A549 (cell line): ENCODE data around the gene ZFYVE9. TPM values are rescaled to one million over a fixed set of nuclear protein-coding genes. Genes with fewer than 3 reads are reported as not detected.

Experiments used
- ATAC-seq, 2 experiments: fragments of 200-7000 bp in 1 of 2; fragments of >200 bp in 1 of 2; cut with Nextera tagmentation in 1 of 2; cut with Tn5 transposase in 1 of 2; 3 replicates each; pipeline versions ENCODE4 v1.8.0 to v1.9.1; 2018 to 2020; ENCODE audit warnings: mild to moderate bottlenecking in 1 of 2, moderate library complexity in 1 of 2
- CTCF ChIA-PET: fragments of 300-600 bp; sonication (Branson Sonifier 250); formaldehyde crosslinking; extraction: SDS; loops from one replicate; lab custom pipeline; 2021; ENCODE audit warnings: antibody characterized with exemption, inconsistent platforms; lab: Yijun Ruan, JAX
- POLR2A ChIA-PET: fragments of 350-600 bp; formaldehyde crosslinking; extraction: SDS; loops from one replicate; lab custom pipeline; 2021; ENCODE audit warnings: antibody characterized with exemption, inconsistent platforms; lab: Yijun Ruan, JAX
- DNase-seq, 2 experiments: peaks; one replicate each; pipeline versions ENCODE4 v3.0.0 to v3.0.0-alpha.2; 2011 to 2016; ENCODE audit warnings: low read depth in 1 of 2, low spot score in 1 of 2
- FAIRE-seq: peaks from 2 replicates; lab custom pipeline; 2011; peaks lifted over from hg19 to GRCh38; lab: Jason Lieb, UNC
- H3K27ac ChIP-seq, 2 experiments: fragments of >200 bp; sonication (Bioruptor Twin); formaldehyde crosslinking; 3 replicates each; pipeline ENCODE4 v1.5.1; 2016 to 2017
- H3K4me1 ChIP-seq: fragments of >200 bp; sonication (Bioruptor Twin); formaldehyde crosslinking; 3 replicates; pipeline ENCODE4 v1.6.1; 2016
- H3K4me2 ChIP-seq: fragments of >200 bp; sonication (Bioruptor Twin); formaldehyde crosslinking; 3 replicates; pipeline ENCODE4 v1.6.1; 2016
- H3K4me3 ChIP-seq: fragments of >200 bp; sonication (Bioruptor Twin); formaldehyde crosslinking; 3 replicates; pipeline ENCODE4 v1.5.1; 2016
- H3K9me3 ChIP-seq: fragments of >200 bp; sonication (Bioruptor Twin); formaldehyde crosslinking; 3 replicates; pipeline ENCODE4 v1.6.1; 2016
- BHLHE40 ChIP-seq: IDR thresholded peaks from 2 replicates; pipeline ENCODE4 v1.6.1; 2012; ENCODE audit warnings: low read depth, low read length, inconsistent platforms
- CEBPB ChIP-seq, 2 experiments: fragments of >200 bp in 1 of 2; sonication (Bioruptor Twin) in 1 of 2; formaldehyde crosslinking in 1 of 2; IDR thresholded peaks; 2 replicates each; pipeline ENCODE4 v1.6.1; 2012 to 2016
- EHMT2 ChIP-seq: fragments of 200-600 bp; sonication (generic); IDR thresholded peaks from 2 replicates; pipeline ENCODE4 v1.6.1; 2016; ENCODE audit warnings: antibody characterized with exemption, low read depth, mild to moderate bottlenecking, moderate library complexity
- ESRRA ChIP-seq: fragments of 150-350 bp; IDR thresholded peaks from 2 replicates; pipeline ENCODE4 v1.6.1; 2014; ENCODE audit warnings: mild to moderate bottlenecking, low read length, borderline replicate concordance
- HOXA7 ChIP-seq: fragments of 250-450 bp; sonication (Bioruptor Pico); IDR thresholded peaks from 2 replicates; pipeline ENCODE4 v1.5.0; 2020; ENCODE audit warnings: mild to moderate bottlenecking, moderate library complexity
- HOXB13 ChIP-seq: fragments of 250-450 bp; sonication (Bioruptor Pico); IDR thresholded peaks from 2 replicates; pipeline ENCODE4 v1.5.0; 2020; ENCODE audit warnings: low read depth, mild to moderate bottlenecking, moderate library complexity
- HOXB5 ChIP-seq: fragments of 250-450 bp; sonication (Bioruptor Pico); IDR thresholded peaks from 2 replicates; pipeline ENCODE4 v1.5.0; 2020; ENCODE audit warnings: mild to moderate bottlenecking, moderate library complexity
- JUN ChIP-seq, 2 experiments: fragments of >200 bp; sonication (Bioruptor Twin); formaldehyde crosslinking; IDR thresholded peaks; 2 replicates in 1 of 2; 3 replicates in 1 of 2; pipeline ENCODE4 v1.6.1; 2016 to 2017
- JUNB ChIP-seq: fragments of >200 bp; sonication (Bioruptor Twin); formaldehyde crosslinking; IDR thresholded peaks from 2 replicates; pipeline ENCODE4 v1.6.1; 2016
- KDM1A ChIP-seq: fragments of 200-600 bp; sonication (generic); IDR thresholded peaks from 2 replicates; pipeline ENCODE4 v1.6.1; 2016; ENCODE audit warnings: low read depth, mild to moderate bottlenecking
- KDM5A ChIP-seq: fragments of 200-600 bp; sonication (generic); IDR thresholded peaks from 2 replicates; pipeline ENCODE4 v1.6.1; 2016; ENCODE audit warnings: antibody characterized with exemption, mild to moderate bottlenecking
- POLR2AphosphoS2 ChIP-seq: conservative IDR thresholded peaks from 2 replicates; pipeline ENCODE4 v1.6.1; 2012; ENCODE audit warnings: low read length, improper control_type of control experiment, inconsistent platforms
- RARB ChIP-seq: fragments of 250-450 bp; sonication (Bioruptor Pico); IDR thresholded peaks from 2 replicates; pipeline ENCODE4 v1.8.0; 2021; ENCODE audit warnings: mild to moderate bottlenecking, moderate library complexity
- RNF2 ChIP-seq: fragments of 200-600 bp; sonication (generic); IDR thresholded peaks from 2 replicates; pipeline ENCODE4 v1.6.1; 2016; ENCODE audit warnings: low read depth, mild to moderate bottlenecking, antibody characterized with exemption, moderate library complexity, borderline replicate concordance
- SREBF2 ChIP-seq: fragments of 450-650 bp; IDR thresholded peaks from 2 replicates; pipeline ENCODE4 v1.6.1; 2014; ENCODE audit warnings: mild to moderate bottlenecking, moderate library complexity
- TFCP2L1 ChIP-seq: fragments of 250-450 bp; sonication (Bioruptor Pico); IDR thresholded peaks from 2 replicates; pipeline ENCODE4 v1.5.0; 2021; ENCODE audit warnings: mild to moderate bottlenecking
- ZC3H11A ChIP-seq: fragments of 450-650 bp; IDR thresholded peaks from 2 replicates; pipeline ENCODE4 v1.6.1; 2014; ENCODE audit warnings: antibody characterized with exemption, mild to moderate bottlenecking
- ZFP36 ChIP-seq: fragments of 450-650 bp; IDR thresholded peaks from 2 replicates; pipeline ENCODE4 v1.6.1; 2014; ENCODE audit warnings: borderline replicate concordance; ENCODE audit not compliant: partially characterized antibody
- ZNF302 ChIP-seq: fragments of 250-450 bp; sonication (Bioruptor Pico); IDR thresholded peaks from 2 replicates; pipeline ENCODE4 v1.9.0; 2021; ENCODE audit warnings: inconsistent platforms, mild to moderate bottlenecking, moderate library complexity
- ZSCAN20 ChIP-seq: fragments of 250-450 bp; sonication (Bioruptor Pico); IDR thresholded peaks from 2 replicates; pipeline ENCODE4 v1.8.0; 2022; ENCODE audit warnings: mild to moderate bottlenecking, moderate library complexity
- WGBS: methylation state at CpG from one replicate; pipeline ENCODE4 v1.1.6; 2017; ENCODE audit errors: missing lambda C conversion rate; 5-methylcytosine and 5-hydroxymethylcytosine counted together
- polyA plus RNA-seq, 4 experiments: library from polyadenylated mRNA; depleted of rRNA in 3 of 4; stranded (reverse); fragments of >200 nt; fragmentation: RNase III in 1 of 4; extraction: RNeasy Plus Mini Kit Qiagen cat#74134 plus additional on column Dnase treatment in 1 of 4; gene quantifications; 2 replicates in 3 of 4; 3 replicates in 1 of 4; pipeline ENCODE4 v1.2.3, GENCODE V29; 2011 to 2017
- TF ChIP-seq, protein P1 (sequence below): fragments of 200-600 bp; sonication (generic); IDR thresholded peaks from 2 replicates; pipeline ENCODE4 v1.6.1; 2016; ENCODE audit warnings: antibody characterized with exemption, mild to moderate bottlenecking, moderate library complexity
- TF ChIP-seq, protein P2 (sequence below): fragments of >200 bp; sonication (Bioruptor Twin); formaldehyde crosslinking; IDR thresholded peaks from 2 replicates; pipeline ENCODE4 v1.6.1; 2016
- TF ChIP-seq, protein P3 (sequence below): fragments of 250-450 bp; sonication (Bioruptor Pico); IDR thresholded peaks from 2 replicates; pipeline ENCODE4 v1.5.0; 2020; ENCODE audit warnings: low read depth, mild to moderate bottlenecking, moderate library complexity
- TF ChIP-seq, protein P4 (sequence below): fragments of 150-350 bp; IDR thresholded peaks from 2 replicates; pipeline ENCODE4 v1.6.1; 2014; ENCODE audit warnings: low read depth, mild to moderate bottlenecking, low read length
- TF ChIP-seq, protein P5 (sequence below): IDR thresholded peaks from 2 replicates; pipeline ENCODE4 v1.6.1; 2012; ENCODE audit warnings: low read depth, borderline replicate concordance

The ZFYVE9 gene
- polyA plus RNA-seq, 2 of the 4 experiments (the other 2 are of a cell fraction), result 7.1 to 11.9 TPM

DNA sequence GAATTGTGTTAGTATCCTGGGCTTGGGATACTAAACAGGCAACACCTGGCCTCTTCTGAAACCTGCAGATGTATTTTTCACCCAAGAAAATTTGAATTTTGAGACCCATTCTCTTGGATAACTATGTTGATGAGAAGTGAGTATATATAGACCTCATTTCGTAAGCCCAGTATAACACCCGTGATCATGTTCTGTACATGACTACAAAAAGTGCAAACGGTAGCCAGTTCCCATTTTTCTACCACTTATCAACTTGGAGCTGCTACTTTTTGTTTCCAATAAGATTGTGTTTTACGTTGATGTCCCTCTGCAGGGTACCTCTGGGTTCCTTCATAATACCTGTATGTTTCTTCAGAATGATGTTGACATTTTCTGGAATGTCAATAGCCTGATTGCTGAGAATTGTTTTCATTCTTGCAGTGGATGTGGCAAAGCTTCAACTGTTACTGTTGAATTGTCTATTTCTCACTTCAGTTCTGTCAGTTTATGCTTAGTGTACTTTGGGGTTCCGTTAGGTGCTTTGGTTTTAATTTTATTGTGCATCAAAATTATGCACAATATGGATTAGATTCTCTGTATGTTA, 48.1 kb downstream of the ZFYVE9 start:
- Histone ChIP-seq H3K27ac (no peak overlapping the region), H3K4me3 (no peak overlapping the region), H3K4me2 (no peak overlapping the region), H3K4me1 (no peaks in the 10 kb centered on the region), H3K9me3 (no peaks in the 10 kb centered on the region)
- FAIRE-seq, result no peak
- no peak for DNase-seq
- POLR2A ChIA-PET, result no interaction called here
- 83% methylated on average over 5 of the region's 5 CpGs for WGBS
- CTCF ChIA-PET, result no interaction called here
- ATAC-seq, result no peak
- no peak for TF ChIP-seq RARB (CRISPR knock-in tag)
- TF ChIP-seq, protein P1, sequence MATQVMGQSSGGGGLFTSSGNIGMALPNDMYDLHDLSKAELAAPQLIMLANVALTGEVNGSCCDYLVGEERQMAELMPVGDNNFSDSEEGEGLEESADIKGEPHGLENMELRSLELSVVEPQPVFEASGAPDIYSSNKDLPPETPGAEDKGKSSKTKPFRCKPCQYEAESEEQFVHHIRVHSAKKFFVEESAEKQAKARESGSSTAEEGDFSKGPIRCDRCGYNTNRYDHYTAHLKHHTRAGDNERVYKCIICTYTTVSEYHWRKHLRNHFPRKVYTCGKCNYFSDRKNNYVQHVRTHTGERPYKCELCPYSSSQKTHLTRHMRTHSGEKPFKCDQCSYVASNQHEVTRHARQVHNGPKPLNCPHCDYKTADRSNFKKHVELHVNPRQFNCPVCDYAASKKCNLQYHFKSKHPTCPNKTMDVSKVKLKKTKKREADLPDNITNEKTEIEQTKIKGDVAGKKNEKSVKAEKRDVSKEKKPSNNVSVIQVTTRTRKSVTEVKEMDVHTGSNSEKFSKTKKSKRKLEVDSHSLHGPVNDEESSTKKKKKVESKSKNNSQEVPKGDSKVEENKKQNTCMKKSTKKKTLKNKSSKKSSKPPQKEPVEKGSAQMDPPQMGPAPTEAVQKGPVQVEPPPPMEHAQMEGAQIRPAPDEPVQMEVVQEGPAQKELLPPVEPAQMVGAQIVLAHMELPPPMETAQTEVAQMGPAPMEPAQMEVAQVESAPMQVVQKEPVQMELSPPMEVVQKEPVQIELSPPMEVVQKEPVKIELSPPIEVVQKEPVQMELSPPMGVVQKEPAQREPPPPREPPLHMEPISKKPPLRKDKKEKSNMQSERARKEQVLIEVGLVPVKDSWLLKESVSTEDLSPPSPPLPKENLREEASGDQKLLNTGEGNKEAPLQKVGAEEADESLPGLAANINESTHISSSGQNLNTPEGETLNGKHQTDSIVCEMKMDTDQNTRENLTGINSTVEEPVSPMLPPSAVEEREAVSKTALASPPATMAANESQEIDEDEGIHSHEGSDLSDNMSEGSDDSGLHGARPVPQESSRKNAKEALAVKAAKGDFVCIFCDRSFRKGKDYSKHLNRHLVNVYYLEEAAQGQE, result no peak
- TF ChIP-seq KDM1A, result no peak
- no peak for TF ChIP-seq ZC3H11A
- TF ChIP-seq ZSCAN20 (CRISPR knock-in tag), result no peak
- TF ChIP-seq HOXB13 (CRISPR knock-in tag), result no peak
- TF ChIP-seq EHMT2, result no peak
- TF ChIP-seq, protein P2, sequence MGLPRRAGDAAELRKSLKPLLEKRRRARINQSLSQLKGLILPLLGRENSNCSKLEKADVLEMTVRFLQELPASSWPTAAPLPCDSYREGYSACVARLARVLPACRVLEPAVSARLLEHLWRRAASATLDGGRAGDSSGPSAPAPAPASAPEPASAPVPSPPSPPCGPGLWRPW, result no peak
- no peak for TF ChIP-seq ESRRA
- TF ChIP-seq TFCP2L1, result no peak
- TF ChIP-seq JUN (IDR thresholded peaks at IDR 0.05), result no peak

DNA sequence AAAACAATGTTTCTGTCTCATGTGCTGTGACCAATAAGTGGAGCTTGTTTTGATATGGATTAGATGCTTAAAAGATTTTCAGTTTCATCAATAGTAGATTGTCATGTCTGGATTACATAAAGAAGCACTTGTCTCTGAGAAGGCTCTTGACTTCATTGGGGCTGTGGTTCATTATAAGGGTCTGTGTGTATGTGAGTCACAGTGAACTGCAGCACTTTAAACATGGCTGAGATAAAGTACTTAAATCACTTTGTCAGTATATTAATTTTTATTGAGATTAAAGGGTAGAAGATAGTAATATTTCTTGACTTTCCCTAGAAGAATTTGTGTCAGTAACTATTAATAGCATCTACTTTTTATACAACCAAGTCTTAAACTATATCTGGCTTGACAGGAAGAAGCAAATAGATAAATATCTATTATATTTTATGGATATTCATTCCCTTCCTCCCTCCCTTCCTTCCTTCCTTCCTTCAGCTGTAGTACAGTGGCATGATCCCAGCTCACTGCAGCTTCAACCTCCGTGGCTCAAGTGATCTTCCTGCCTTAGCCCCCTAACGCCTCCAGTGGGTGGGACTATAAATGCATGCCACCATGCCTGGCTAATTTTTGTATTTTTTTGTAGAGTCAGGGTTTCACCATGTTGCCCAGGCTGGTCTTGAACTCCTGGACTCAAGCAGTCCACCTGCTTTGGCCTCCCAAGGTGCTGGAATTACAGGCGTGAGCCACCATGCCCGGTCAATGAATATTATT, 48.8 kb downstream of the ZFYVE9 start:
- Histone ChIP-seq H3K27ac (no peak overlapping the region), H3K4me3 (no peak overlapping the region), H3K9me3 (no peaks in the 10 kb centered on the region), H3K4me2 (no peak overlapping the region), H3K4me1 (no peaks in the 10 kb centered on the region)
- ATAC-seq (no peak), DNase-seq (no peak)
- CTCF ChIA-PET, result no interaction called here
- POLR2A ChIA-PET, result no interaction called here
- 86% methylated on average over 4 of the region's 4 CpGs for WGBS
- TF ChIP-seq KDM5A, result no peak
- no peak for TF ChIP-seq RNF2
- no peak for TF ChIP-seq BHLHE40
- no peak for TF ChIP-seq KDM1A
- TF ChIP-seq HOXA7 (CRISPR knock-in tag), result no peak
- TF ChIP-seq ZSCAN20 (CRISPR knock-in tag), result no peak
- TF ChIP-seq JUNB, result no peak
- no peak for TF ChIP-seq SREBF2
- TF ChIP-seq CEBPB (IDR thresholded peaks at IDR 0.05), result no peak
- TF ChIP-seq, protein P3, sequence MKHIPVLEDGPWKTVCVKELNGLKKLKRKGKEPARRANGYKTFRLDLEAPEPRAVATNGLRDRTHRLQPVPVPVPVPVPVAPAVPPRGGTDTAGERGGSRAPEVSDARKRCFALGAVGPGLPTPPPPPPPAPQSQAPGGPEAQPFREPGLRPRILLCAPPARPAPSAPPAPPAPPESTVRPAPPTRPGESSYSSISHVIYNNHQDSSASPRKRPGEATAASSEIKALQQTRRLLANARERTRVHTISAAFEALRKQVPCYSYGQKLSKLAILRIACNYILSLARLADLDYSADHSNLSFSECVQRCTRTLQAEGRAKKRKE, result no peak
- no peak for TF ChIP-seq POLR2AphosphoS2
- no peak for TF ChIP-seq HOXB5 (CRISPR knock-in tag)
- no peak for TF ChIP-seq ZNF302 (CRISPR knock-in tag)
- TF ChIP-seq ZFP36, result no peak
- TF ChIP-seq, protein P4, sequence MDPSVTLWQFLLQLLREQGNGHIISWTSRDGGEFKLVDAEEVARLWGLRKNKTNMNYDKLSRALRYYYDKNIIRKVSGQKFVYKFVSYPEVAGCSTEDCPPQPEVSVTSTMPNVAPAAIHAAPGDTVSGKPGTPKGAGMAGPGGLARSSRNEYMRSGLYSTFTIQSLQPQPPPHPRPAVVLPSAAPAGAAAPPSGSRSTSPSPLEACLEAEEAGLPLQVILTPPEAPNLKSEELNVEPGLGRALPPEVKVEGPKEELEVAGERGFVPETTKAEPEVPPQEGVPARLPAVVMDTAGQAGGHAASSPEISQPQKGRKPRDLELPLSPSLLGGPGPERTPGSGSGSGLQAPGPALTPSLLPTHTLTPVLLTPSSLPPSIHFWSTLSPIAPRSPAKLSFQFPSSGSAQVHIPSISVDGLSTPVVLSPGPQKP, result no peak
- TF ChIP-seq, protein P5, sequence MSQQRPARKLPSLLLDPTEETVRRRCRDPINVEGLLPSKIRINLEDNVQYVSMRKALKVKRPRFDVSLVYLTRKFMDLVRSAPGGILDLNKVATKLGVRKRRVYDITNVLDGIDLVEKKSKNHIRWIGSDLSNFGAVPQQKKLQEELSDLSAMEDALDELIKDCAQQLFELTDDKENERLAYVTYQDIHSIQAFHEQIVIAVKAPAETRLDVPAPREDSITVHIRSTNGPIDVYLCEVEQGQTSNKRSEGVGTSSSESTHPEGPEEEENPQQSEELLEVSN, result no peak
- TF ChIP-seq, all 56 proteins: peak for 0
- no peak for FAIRE-seq
